Endometrial microvascular endothelial cells (primary cell): Measurements from ENCODE around the gene TMEM45A. TPM values are rescaled to one million over a fixed set of nuclear protein-coding genes. Genes with fewer than 3 reads are reported as not detected.
"Not testable (repeated sequence)": the region's sequence is repeated elsewhere in the genome, so short reads cannot be mapped to it uniquely, and the experiment has no call there.

Experiments used
- in situ Hi-C: cut with HindIII; loops from 2 replicates; pipeline ENCODE4 v1.10.0; 2017; ENCODE audit warnings: low sequenced_read_pairs, low pct_unique_long_range_greater_than_20kb; ENCODE audit errors: inconsistent ontology term
- total RNA-seq: library from RNA; depleted of rRNA; stranded (reverse); fragments of >200 nt; gene quantifications from one replicate; pipeline ENCODE4 v1.2.3, GENCODE V29; 2015; ENCODE audit errors: inconsistent ontology term

Gene TMEM45A
- total RNA-seq, 1 donor from 2014 or later: 5.2 TPM

DNA sequence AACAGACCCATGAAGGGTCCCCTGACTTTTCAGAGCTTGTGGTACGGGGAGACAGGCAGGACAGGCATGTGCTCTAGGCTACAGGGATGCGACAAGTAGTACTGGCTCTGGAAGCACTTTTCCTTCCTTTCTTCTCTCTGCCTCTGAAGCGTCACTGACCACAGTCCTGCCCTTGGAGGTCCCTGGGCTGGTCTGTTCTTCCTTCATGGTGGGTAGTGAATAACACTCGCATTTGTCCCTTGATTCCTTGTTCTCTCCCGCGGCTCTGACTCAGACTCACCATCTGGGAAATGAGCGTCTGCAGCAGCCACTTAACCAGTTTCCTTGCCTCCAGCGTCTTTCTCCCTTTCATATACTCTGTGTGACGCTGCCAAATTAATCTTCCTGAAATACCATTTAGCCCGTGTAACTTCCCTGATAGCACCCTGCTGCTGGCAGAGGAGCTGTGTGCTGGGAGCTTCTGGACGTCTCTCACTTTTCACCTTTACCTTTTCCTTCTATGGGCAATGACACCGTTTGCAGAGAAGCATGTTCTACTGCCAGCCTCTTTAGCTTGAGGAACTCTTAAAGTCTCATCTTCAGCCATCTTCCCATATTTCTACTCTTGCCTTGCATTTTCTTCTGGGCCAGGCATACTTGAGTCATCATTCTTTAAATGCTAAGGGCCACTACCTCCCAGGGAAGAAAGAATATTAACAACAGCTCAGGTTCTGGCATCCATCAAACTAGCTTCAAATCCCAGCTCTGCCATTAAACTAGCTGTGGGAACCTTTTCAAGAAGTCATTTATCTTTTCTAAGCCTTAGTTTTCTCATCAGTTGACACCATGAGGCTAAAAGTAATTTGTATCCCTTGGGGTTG, 33.6 kb downstream of the TMEM45A start:
- in situ Hi-C loops: no loop called here

DNA sequence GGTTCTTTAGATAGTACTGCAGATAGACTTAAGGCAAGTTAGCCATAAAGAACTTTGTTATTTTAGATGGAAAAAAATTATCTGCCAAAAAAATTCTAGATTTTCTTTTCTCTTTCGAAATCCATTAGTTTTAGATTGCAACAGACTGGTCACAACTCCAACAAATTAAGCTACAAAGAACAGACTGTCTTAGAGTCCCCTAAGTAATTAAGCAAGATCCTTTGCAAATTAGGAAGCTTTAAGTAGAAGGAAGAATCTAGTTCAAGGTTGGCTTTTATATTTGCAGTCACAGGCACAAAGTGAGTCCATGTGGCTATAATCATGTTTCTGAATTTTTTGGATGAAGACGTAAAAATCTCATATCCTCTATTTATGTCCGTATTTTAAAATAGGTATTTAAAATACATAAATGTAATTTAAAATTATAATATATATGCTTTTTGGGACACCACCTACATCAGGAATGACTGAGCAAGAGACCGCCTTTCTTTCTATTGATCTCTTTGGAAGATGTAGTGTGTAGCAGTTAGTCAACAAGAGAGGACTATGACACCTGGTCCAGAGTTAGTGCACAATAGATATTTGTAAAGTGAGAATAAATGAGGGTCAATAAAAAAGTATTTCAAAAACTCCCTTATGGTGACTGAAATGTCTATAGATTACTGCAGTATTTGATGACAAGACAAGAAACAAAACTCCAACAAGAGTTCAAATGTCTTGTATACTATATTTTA, 34.4 kb downstream of the TMEM45A start:
- in situ Hi-C loops: no loop called here

DNA sequence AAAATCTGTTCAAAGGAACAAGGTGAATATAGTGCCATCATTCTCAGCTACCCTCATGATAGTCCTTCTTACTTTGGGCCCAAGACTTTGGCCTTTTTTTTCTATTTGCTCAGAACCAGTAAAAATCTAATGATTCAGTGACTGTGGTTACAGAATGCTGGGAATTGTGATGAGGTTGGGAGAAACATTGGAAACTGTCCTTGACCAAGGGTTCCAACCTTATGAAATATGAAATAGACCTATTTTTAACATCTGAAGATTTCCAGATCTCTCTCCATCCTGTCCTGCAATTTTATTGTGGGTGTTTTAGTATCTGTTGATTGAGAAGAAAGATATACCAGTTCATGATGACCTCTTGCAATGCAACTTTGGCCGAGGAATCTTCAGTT, 34.9 kb downstream of the TMEM45A start:
- in situ Hi-C loops: no loop called here

DNA sequence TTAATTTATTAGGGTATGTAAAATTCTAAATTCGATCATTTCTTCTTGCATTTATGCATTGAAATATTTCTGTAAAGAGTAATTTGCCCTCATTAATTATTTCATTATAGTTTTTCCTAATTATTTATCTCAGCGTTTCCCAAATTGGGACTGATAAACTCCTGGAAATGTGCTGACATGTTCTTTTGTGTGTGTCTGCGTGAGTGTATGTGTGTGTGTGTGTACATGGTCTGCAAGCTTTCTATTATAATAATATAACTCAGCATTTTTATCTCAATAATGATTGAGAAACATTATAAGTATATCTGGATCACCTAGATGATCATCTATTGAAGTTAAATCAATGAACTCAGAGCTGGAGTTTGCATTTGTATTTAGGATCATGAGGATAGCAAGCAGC, 38.7 kb downstream of the TMEM45A start:
- in situ Hi-C loops: no loop called here

DNA sequence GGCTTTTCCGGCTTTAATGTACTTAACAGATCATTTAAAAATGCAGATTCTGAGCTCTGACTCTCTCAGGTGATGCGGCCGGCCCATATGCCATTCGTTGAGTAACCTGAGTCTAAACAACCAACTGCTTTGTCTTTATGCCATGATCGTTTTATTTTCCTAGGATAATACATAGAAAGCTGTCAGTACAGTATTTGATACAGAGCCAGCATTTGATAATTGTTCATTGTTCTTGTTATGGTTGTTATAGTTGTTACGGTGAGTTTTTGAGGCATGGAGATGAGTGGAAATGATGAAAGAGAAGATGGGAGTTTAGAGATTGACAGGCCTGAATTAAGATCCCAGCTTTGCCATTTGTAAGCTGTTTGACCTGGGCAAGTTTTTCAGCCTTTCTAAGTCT, 40.0 kb downstream of the TMEM45A start:
- in situ Hi-C loops: no loop called here

DNA sequence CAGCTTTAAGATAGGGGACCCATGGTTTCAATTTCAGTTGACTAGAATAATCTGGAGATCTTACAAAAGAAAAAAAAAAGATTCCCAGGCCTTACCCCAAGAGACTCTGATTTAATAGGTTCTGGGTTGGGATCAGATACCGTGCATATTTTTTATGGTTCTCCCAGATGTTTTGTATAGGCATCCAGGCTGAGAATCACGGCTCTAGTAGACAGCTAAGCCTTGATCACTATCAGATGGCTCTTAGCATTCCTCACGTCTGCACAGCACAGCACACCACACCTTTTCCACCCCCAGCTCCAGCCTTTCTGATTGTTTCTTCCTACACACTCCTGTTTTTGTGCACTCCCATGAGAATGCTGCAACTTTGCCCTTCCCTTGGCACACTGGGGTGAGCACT, 40.8 kb downstream of the TMEM45A start:
- in situ Hi-C loops: no loop called here

DNA sequence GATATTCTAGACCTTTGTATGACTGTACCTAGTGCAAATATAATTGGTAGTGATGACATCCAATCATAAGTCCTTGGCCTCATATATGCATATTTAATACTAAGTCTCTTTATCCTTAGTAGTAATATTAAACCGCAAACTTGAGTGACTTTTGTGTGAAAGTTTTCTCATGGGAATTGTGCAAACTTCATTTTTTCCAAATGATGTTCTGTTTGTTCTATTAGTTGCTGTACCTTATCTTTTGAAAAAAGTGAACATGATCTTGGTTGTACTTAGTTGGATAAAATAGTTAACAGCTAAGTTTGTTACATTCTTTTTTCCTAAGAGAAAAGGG, 43.2 kb downstream of the TMEM45A start:
- in situ Hi-C loops: no loop called here

DNA sequence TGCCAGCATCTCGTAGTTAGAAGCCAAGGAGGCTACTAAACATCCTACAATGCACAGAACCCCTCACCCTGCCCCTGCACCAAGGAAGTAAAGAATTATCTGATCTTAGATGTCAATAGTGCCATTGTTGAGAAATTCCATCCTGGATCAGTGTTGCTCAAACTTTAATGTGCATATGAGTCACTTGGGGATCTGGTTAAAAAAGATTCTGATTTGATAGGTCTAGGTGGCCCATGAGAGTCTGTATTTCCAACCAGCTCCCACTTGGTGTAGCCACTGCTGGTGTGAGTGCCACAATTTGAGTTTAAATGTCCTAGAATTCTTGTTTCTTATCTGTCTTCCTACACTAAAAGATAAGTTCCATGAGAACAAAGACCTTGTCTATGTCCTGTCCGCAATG, 43.7 kb downstream of the TMEM45A start:
- in situ Hi-C loops: no loop called here

DNA sequence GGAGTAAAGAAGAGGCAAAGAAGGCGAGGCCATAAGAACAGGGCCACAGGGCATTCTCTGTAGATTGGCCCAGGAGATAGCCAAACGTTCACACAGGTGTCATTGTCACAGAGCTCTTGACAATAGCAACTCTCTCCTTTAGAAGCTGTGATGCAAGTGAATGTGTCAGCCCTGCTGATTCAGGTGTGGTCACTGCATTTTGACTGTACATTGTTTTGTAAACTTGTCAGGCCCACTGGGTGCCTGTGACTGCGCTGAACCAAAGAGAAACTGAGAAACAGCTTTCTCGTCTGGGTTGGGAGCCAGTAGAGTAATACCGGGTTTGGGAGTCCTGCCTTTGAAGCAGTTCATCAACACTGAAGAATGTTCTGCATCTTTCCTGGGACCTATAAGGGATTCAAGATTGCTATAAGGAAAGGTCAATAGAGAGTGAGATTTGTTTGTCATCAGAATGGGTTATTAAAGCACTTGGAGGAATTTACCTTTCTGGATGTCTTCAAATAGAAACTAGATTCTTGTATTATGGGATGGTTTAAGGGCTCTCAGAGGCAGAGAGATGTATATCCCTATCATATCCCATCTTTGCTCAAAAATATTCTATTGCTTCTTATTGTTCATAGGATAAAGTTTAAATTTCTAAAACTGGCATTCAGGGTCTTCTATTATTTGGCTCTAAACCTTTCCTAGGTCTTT, 45.4 kb downstream of the TMEM45A start:
- in situ Hi-C loops: no loop called here

DNA sequence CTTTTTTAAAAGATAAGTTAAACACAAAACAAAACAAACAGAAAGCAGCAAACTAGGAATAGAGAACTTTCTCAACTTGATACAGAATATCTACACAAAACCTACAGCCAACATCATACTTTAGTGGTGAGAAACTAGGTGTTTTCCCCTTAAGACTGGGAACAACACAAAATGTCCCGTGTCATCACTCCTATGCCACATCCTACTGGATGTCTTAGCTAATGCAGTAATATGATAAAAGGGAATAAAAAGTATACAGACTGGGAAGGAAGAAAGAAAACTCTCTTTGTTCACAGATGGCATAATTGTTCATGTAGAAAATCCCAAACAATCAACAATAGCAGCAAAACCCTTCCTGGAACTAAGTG, 45.9 kb downstream of the TMEM45A start:
- in situ Hi-C loops: no loop called here

DNA sequence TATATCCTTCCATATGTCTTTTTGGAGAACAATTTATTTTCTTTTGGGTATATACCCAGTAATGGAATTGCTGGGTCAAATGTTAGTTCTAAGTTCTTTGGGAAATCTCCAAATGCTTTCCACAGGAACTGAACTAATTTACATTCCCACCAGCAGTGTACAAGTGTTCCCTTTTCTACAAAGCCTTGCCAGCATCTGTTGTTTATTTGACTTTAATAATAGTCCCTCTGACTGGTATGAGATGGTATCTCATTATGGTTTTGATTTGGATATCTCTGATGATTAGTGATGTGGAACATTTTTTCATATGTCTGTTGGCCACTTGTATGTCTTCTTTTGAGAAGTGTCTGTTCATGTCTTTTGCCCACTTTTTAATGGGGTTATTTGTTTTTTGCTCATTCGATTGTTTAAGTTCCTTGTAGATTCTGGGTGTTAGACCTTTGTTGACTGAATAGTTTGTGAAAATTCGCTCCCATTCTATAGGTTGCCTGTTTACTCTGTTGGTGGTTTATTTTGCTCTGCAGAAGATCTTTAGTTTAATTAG, 48.4 kb downstream of the TMEM45A start:
- in situ Hi-C loops: no loop called here

DNA sequence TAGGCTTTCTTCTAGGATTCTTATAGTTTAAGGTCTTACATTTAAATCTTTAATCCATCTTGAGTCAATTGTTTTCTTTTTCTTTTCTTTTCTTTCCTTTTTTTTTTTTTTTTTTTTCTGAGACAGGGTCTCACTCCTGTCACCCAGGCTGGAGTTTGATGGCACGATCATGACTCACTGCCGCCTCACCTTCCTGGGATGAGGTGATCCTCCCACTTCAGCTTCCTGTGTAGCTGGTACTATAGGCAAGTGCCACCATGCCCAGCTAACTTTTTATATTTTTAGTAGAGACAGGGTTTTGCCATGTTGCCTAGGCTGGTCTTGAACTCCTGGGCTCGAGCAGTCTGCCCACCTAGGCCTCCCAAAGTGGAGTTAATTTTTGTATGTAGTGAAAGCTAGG, 49.0 kb downstream of the TMEM45A start:
- in situ Hi-C loops: not testable (repeated sequence)

DNA sequence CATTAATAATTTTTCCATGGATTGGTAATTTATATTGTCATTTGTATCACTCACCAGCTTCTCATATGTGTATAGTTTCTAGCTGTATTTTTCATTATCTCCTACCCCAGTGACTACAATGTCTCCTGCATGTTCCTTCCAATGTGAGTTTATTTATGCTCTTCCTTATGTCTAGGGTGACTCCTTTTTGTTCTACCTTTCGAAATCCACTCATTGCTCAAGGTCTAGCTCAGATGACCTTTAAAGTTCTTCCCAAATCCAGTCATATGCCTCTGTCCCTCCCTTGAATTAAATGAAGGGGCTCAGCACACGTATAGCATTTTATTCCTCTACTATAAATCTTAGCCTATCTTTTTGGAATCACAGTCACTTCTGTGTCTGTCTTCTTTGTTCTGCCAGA, 53.0 kb downstream of the TMEM45A start:
- in situ Hi-C loops: no loop called here

DNA sequence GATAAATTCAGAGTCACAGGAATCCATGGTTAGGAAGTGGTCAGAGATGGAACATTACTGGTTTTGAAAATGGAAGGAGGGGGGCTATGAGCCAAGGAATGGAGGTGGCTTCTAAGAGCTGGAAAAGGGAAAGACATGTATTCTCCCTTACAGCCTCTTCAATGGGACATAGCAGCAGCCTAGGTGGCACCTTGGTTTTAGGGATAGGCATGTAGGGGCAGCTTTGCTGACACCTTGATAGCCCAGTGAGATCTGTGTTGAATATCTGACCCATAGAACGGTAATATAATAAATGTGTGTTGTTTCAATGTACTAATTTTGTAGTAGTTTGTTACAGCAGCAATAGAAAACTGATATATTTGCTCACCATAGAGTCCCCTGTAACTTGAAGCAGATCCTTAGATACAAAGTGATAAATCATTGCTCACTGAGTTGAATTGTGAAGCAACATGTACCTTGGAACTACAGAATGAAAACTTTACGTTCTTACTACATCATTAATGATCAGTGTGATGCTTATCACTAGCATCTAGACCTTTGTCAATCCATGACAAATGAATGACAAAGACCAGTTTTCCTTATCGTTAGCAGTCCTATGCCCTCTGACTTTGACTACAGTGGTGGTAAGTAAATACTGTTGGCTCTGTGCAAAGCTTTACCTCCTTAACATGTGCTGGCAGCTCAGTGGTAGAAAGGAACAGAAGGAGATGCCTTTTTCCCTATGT, 53.8 kb downstream of the TMEM45A start:
- in situ Hi-C loops: no loop called here

DNA sequence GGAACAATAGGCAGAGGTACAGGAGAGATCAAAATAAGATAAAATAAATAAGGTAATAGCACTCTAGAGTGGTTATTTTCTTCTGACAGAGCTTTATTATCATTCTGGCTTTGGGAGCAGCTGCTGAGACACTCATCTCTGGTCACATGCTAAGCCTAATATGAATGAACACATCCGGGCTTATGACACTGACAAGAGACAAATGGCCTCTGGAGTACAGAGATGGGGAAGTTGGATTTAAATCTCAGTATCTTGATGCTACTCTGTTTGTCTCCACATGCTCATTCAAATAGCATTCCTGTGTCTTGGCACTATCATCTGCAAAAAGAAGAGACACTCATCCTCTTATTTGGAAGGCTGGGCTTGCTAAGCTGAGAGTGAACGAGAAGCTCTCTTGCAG, 55.6 kb downstream of the TMEM45A start:
- in situ Hi-C loops: no loop called here

DNA sequence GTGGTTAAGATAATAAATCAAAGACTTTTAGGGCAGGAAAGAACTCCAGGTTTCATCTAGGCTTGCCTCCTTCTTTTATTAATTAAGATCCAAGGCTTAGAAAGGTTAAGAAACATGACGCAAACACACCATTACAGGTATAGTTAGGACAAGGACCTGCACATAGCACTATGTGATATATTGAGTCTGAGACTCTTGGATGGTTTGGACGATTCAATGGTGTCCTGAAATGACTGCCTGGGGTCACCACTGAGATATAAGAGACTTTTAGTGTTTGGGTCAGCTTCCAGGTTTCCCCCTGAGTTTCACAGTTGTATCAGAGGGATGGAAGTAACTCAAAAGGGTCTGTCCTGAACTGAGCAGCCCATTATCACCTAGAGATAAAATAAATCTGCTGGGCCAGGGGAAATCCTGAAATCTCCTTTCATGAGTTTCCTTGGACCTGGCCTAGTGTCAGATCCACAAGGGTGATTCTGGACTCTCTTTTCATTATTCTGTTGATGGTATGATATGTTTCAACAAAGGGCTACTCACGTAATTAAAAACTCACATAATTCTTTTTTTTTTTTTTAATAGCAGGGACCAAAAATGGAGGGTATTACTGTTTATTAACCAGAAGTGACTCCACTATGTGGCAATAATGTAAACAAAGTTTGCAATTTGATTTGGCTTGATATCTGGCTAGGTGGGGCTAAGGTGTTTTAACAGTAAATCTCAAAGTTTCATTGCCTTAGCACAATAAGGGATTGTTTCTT, 61.4 kb downstream of the TMEM45A start:
- in situ Hi-C loops: no loop called here

DNA sequence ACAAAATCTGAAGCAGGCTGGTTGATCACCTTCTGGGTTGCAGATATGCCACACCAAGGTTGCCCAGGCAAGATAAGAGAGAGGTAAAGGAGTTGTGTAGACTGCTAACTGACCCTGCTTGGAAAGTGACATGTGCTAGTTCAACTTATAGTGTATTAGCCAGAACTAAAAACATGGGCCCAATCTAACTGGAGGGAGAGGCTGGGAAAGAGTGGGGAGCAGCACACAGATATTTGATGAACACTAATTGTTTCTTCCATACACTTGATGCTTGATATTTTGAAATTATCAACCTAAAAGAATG, 61.9 kb downstream of the TMEM45A start:
- in situ Hi-C loops: no loop called here

DNA sequence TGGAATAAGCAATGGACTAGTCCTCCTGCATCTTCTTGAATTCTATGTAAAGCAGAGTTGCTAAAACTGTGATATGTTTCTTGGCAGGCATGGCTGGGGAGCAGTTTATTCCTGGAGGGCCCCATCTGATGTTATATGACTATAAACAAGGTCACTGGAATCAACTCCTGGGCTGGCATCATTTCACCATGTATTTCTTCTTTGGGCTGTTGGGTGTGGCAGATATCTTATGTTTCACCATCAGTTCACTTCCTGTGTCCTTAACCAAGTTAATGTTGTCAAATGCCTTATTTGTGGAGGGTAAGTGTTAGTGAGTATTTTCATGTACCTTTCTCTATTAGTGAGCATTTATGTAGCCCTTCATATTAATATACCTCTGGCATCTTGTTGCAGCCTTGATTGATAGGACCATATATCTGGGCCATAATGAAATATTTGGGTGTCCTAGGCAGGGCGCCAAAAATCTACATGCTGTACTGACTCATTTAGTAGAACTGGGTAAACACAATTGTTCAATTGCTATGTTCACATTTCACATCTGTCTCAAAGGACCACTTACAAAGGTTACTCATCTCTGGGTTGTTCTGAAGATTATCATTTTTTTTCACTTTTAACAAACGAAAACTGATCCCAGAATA, 64.4 kb downstream of the TMEM45A start:
- in situ Hi-C loops: no loop called here
